Lower leg skin (tissue), 4 donors: ENCODE data around the gene ENTPD1. TPM values are rescaled to one million over a fixed set of nuclear protein-coding genes. Genes with fewer than 3 reads are reported as not detected.
"Not testable (repeated sequence)": the region's sequence is repeated elsewhere in the genome, so short reads cannot be mapped to it uniquely, and the experiment has no call there.

ENCODE experiments used
- DNase-seq, 2 donors: peaks; one replicate each; pipeline ENCODE4 v3.0.0-alpha.2; 2019; ENCODE audit warnings: low spot score in 2 of 2
- H3K4me3 ChIP-seq: fragments of 200-600 bp; sonication (generic); 2 replicates; pipeline ENCODE4 v1.5.1; 2017; ENCODE audit warnings: mild to moderate bottlenecking, low read depth; ENCODE audit not compliant: poor library complexity, severe bottlenecking
- CTCF ChIP-seq, 3 donors: fragments of 450-650 bp; IDR thresholded peaks; one replicate each; pipeline ENCODE4 v1.5.1; 2016; ENCODE audit warnings: antibody characterized with exemption in 3 of 3, mild to moderate bottlenecking in 3 of 3, moderate library complexity in 2 of 3
- POLR2A ChIP-seq, 2 donors: fragments of 450-650 bp; IDR thresholded peaks; one replicate each; pipeline ENCODE4 v1.6.1; 2016 to 2017; ENCODE audit warnings: antibody characterized with exemption in 2 of 2, mild to moderate bottlenecking in 1 of 2, moderate library complexity in 1 of 2
- WGBS, 2 donors: methylation state at CpG; one replicate each; pipeline ENCODE4 v1.1.5; 2018; 5-methylcytosine and 5-hydroxymethylcytosine counted together
- intact Hi-C: fragments of 100-400 bp; cut with DNase I; formaldehyde crosslinking; loops from one replicate; pipeline ENCODE4 v1.15.0; 2023; ENCODE audit warnings: low total_unique reads
- total RNA-seq, 4 donors: library from RNA; depleted of rRNA; stranded (reverse); fragments of >200 nt; gene quantifications; one replicate each; pipeline ENCODE4 v1.1.0, GENCODE V29; 2016

Gene ENTPD1
- total RNA-seq, 4 donors from 2014 or later, result 5.3 to 15.7 (median 7.7) TPM

- DNase-seq, result no peak
- no peak overlapping the region for H3K4me3 ChIP-seq
- TF ChIP-seq POLR2A (IDR thresholded peaks at IDR 0.05) (no peak), CTCF (IDR thresholded peaks at IDR 0.05) (no peak)
- WGBS, 2 donors, result 87 to 91% methylated on average over 3 of the region's 3 CpGs
- intact Hi-C loops, result no loop called here
Observed at GRCh38 chr10:95795602-95796001, 39.6 kb downstream of the ENTPD1 start.

- DNase-seq, result no peak
- TF ChIP-seq POLR2A (IDR thresholded peaks at IDR 0.05), result no peak
- no peak for TF ChIP-seq CTCF (IDR thresholded peaks at IDR 0.05)
- intact Hi-C loops, result no loop called here
- no peak overlapping the region for H3K4me3 ChIP-seq
Observed at GRCh38 chr10:95796504-95796903, 40.5 kb downstream of the ENTPD1 start.

- DNase-seq, result no peak
- intact Hi-C loops, result no loop called here
- H3K4me3 ChIP-seq, result no peak overlapping the region
- TF ChIP-seq CTCF (IDR thresholded peaks at IDR 0.05) (no peak), POLR2A (IDR thresholded peaks at IDR 0.05) (no peak)
Observed at GRCh38 chr10:95798096-95798855, 42.3 kb downstream of the ENTPD1 start.

GRCh38 chr10:95800286-95800685 lies 44.3 kb downstream of the ENTPD1 start:
- intact Hi-C loops, DNase-seq, H3K4me3 ChIP-seq: not testable (repeated sequence)
- 65 to 66% methylated on average over 2 of the region's 2 CpGs for WGBS, 2 donors

- DNase-seq, intact Hi-C loops, H3K4me3 ChIP-seq: not testable (repeated sequence)
- 77 to 78% methylated on average over 10 to 11 of the region's 11 CpGs for WGBS, 2 donors
Observed at GRCh38 chr10:95806687-95807380, 50.9 kb downstream of the ENTPD1 start.

- DNase-seq, intact Hi-C loops, H3K4me3 ChIP-seq: not testable (repeated sequence)
- WGBS, 2 donors, result 86 to 92% methylated on average over 8 of the region's 8 CpGs
Observed at GRCh38 chr10:95808705-95809308, 52.8 kb downstream of the ENTPD1 start.

GRCh38 chr10:95809370-95810197 lies 53.6 kb downstream of the ENTPD1 start:
- no peak overlapping the region for H3K4me3 ChIP-seq
- 94 to 97% methylated on average over 11 to 26 of the region's 64 CpGs for WGBS, 2 donors
- no peak for DNase-seq
- intact Hi-C loops, result no loop called here
- TF ChIP-seq POLR2A (IDR thresholded peaks at IDR 0.05), result no peak
- no peak for TF ChIP-seq CTCF (IDR thresholded peaks at IDR 0.05)
